HG03575 (cell line): ENCODE data around the gene PTPN22.

Experiments
- ATAC-seq: cut with Tn5 transposase; IDR thresholded peaks from one replicate; pipeline ENCODE4 v1.9.1; 2021; ENCODE audit not compliant: unreplicated experiment, insufficient number of reproducible peaks, low FRiP score; ENCODE audit errors: extremely low read depth

PTPN22 gene

GRCh38 chr1:113890816-113891215, 19.3 kb upstream of the PTPN22 start:
- no peak for ATAC-seq

GRCh38 chr1:113887402-113888175, 16.1 kb upstream of the PTPN22 start, which contains the start of gene BCL2L15:
BCL2L15 (minus strand) TSS chr1:113887581; CDS start chr1:113887375, 206 bp downstream.
- no peak for ATAC-seq

DNA sequence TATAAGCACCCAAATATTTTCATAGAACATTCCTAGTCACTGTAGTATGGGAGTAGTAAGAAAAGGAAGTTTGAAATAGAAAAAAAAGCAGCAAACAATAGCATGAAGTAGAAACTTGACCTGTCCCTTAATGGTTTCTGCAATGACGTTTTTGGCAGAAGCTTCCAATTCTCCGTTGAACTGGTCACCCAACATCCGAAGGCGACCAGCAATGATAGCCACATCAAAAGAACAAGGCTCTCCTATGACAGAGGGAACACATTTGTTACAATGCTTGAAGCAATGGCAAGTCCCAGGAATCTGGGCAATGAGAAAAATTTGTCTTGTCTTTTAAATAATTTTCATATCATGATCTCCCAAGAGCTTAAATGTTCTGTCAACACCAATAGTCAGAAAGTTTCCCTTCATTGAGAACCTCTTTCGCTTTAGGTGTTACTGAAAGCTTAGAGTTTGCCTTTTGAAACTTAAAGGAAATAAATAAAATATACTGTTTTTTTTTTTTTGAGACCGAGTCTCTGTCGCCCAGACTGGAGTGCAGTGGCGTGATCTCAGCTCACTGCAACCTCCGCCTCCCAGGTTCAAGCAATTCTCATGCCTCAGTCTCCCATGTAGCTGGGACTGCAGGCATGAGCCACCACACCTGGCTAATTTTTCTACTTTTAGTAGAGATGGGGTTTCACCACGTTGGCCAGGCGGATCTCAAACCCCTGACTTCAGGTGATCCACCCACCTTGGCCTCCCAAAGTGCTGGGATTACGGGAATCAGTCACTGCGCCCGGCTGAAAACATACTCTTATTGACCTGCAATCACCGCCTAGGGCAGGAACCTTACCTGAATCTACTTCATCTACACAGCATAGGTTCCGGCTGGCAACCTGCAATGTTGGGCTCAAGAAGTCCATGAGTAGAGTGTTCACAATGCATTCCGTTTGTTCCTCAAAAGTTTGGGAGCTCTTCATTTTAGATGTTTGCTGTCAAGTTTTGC, 15.2 kb upstream of the PTPN22 start:
- ATAC-seq, result no peak

- ATAC-seq, result no peak
These were observed 10.1 kb upstream of the PTPN22 start for GRCh38 chr1:113881661-113882060.

GRCh38 chr1:113879739-113880038, 8.2 kb upstream of the PTPN22 start:
- no peak for ATAC-seq

- ATAC-seq, result no peak
These were observed 4.7 kb upstream of the PTPN22 start for GRCh38 chr1:113876176-113876575.

- ATAC-seq, result no peak
These were observed 4.2 kb upstream of the PTPN22 start for GRCh38 chr1:113875714-113876113.

DNA sequence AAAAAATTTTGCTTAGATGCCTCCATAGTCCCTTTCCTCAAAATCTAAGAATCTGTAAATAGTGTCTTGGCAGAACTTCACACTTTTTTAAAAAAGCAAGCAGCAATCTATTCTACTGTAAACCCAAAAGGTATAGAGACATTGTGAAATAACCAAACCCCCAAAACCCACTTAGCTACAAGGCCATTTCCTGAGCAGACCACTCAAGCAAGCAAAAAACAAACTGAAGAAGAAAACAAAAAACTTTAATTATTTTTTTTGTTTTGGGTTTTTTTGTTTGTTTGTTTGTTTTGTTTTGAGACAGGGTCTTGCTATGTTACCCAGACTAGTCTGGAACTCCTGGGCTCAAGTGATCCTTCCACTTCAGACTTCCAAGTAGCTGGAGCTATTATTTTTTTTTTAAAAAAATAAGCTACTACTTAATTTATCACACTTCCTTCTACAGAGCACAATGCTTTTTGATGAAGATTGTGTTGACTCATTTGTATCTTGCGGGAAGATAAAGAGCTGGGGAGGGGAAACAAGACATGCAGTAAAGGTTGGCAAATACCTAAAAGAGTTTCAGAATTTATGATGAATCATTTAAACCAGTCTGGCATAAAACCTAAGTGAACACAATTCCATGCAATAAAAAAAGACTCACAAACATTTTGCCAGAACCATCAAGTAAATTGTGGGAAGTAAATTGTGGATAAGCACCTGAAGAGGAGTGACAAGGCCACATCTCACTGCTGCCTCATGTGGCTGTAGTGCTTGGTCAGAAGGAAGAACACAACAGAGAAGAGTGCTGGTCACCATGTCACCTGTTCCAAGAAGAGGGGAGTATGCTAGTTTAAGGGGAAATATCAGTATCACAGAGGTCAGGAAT, 2.7 kb upstream of the PTPN22 start:
- ATAC-seq, result no peak

DNA sequence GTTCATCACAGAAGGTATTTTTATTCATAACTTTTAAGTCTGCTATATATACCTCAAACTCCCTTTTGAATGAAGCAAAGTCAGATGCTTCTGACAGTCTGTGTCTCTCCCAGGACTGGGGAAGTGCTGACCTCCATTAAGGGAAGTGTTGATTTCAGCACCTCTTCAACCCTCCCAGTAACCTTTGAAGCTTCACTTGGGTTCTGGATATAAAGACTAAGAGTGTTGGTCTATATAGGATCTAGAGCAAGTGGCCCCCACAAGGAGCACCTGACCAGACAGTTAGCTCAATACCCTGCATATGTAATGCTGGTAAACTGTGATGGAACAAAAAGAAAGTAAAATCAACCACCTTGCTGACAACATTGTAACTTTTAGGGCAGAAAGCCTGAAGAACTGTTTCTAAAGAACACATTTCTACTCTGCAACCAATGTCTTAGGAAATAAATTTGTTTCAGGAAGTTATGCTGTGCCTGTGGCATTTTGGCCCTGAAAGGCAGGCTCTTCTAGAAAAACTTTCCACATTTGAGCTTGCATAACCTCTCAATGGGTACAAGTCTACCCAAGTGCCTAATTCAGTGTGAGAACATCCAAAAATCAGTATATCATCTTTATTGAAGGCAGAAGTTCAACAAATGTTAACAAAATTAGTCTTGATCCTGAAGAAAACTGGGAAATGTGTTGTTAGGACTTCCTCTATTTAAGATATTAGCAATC, 865 bp upstream of the PTPN22 start:
- no peak for ATAC-seq

GRCh38 chr1:113870778-113871177, 734 bp downstream of the PTPN22 start:
- no peak for ATAC-seq

DNA sequence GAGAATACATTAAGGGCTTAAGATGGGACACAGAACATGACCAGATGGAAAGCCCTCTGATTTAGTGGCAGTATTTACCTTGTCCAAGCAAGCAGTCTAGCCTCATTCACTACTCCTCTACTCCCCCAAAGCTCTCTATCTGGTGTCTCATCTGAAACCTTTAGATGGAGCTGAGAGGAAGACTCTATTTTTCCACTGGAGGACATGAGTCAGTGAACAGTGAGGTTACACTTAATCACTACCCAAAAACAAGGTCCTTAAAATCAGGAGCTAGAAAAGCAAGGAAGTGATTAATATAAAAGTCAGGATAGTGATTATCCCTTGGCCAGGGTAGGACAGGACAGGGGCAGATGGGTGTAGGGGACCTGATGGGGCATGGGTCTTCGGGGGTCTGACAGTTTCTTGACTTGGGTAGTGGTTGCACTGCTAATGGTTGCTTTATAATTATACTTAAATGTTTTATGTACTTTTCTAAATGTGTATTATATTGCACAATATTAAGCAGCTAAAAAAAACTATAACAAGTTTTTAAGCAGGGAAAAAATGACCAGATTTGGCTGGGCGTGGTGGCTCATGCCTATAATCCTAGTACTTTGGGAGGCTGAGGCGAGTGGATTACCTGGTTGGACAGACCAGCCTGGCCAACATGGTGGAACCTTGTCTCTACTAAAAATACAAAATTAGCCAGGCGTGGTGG, 3.0 kb downstream of the PTPN22 start:
- no peak for ATAC-seq

GRCh38 chr1:113861641-113862040, 9.9 kb downstream of the PTPN22 start:
- ATAC-seq, result no peak

GRCh38 chr1:113860891-113861290, 10.6 kb downstream of the PTPN22 start:
- no peak for ATAC-seq

- ATAC-seq, result peak; percentile 81
These were observed 11.9 kb downstream of the PTPN22 start for GRCh38 chr1:113859478-113860175.

DNA sequence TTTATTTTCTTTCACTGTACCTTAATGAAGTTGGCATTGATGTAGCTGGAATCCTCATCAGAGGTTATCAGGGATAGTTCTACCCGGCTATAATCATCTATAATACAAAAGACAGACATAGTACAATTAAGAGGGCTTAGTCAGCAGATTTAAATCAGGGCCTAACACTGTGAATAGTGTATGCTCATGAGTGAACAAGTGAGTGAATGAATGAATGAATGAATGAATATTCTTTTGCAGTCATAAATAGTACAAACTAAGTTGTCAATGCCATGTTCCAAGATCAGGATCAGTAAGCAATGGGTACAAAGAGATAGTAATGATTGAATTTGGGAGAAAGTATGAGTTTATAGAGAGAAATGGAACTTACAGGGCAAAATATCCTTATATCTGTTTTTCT, 12.5 kb downstream of the PTPN22 start:
- no peak for ATAC-seq

DNA sequence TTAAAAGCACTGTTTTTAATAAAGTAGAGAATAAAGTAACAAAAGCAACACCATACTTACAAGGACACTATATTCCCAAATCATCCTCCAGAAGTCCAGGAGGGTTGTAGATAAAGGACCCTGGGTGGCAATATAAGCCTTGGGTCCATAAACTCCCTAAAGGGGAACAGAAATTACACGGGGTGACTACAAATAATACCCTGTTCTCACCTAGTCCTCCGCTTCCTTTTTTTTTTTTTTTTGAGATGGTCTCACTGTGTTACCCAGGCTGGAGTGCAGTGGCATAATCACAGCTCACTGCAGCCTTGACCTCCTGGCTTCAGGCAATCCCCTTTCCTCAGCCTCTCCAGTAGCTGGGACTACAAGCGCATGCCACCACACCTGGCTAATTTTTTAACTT, 13.1 kb downstream of the PTPN22 start:
- ATAC-seq, result no peak

DNA sequence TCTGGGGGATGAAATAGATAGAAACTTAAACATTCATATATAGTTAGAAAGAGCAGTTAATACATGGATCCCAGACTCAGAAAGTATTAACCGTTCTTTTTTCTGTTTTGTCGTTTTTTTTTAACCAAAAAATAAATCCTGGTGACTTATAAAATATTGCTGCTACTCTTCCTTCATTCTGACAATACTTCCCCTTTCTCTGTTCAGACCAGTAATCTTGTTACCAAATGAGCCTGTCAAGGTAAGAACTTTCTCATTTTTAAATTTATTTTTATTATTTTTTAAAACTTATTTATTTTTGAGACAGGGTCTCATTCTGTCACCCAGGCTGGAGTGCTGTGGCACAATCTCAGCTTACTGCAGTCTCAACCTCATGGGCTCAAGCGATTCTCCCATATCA, 13.7 kb downstream of the PTPN22 start:
- ATAC-seq, result no peak

GRCh38 chr1:113856401-113856790, 15.1 kb downstream of the PTPN22 start:
- ATAC-seq, result no peak
